ENCODE measurements around the gene ACAP1.
A peak's percentile ranks its signal among the peaks of the same experiment; 100 is the strongest.
"Not testable (repeated sequence)": the region's sequence is repeated elsewhere in the genome, so short reads cannot be mapped to it uniquely, and the experiment has no call there.

Gene ACAP1

GRCh38 chr17:7329374-7329996 lies 6.8 kb upstream of the ACAP1 start:
- peak; percentile 97 for DNase-seq

GRCh38 chr17:7329997-7330637 lies 6.2 kb upstream of the ACAP1 start:
- DNase-seq, result peak; percentile 79

GRCh38 chr17:7330638-7331015 lies 5.7 kb upstream of the ACAP1 start:
- no peak for DNase-seq

GRCh38 chr17:7332111-7332510 lies 4.2 kb upstream of the ACAP1 start:
- no peak for DNase-seq

DNA sequence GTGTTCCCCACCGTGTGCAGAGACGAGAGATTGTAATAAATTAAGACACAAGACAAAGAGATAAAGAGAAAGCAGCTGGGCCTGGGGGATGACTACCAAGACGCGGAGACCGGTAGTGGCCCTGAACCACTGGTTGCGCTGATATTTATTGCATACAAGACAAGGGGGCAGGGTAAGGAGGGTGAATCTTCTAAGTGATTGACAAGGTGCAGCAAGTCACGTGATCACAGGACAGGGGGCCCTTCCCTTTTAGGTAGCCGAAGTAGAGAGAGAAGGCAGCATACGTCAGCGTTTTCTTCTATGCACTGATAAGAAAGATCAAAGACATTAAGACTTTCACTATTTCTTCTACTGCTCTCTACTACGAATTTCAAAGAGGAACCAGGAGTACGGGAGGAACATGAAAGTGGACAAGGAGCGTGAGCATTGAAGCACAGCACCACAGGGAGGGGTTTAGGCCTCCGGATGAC lies 3.7 kb upstream of the ACAP1 start:
- not testable (repeated sequence) for DNase-seq

GRCh38 chr17:7334938-7335538 lies 1.3 kb upstream of the ACAP1 start:
- DNase-seq, result no peak

DNA sequence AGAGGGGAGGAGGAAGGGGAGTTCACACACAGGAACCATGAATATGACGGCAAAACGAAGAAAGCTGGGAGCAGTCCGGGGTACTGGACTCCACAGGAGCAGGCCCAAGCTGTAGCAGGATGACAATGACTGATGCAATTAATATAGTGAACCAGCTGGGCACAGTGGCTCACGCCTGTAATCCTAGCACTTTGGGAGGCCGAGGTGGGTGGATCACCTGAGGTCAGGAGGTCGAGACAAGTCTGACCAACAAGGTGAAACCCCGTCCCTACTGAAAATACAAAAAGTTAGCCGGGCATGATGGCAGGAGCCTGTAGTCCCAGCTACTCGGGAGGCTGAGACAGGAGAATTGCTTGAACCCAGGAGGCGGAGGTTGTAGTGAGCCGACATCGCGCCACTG lies 564 bp upstream of the ACAP1 start:
- not testable (repeated sequence) for DNase-seq

DNA sequence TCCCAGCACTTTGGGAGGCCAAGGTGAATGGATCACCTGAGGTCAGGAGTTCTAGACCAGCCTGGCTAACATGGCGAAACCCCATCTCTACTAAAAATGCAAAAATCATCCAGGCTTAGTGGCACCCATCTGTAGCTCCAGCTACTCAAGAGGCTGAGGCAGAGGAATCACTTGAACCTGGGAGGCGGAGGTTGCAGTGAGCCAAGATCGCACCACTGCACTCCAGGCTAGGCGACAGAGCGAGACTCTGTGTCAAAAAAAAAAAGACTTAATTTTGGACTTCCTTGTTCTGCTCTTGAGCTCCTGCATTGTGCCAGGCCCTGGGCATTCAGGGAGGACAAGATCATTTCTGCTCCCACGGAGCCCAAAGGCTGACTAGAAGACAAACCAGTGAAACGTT lies 1.3 kb downstream of the ACAP1 start:
- not testable (repeated sequence) for DNase-seq

- DNase-seq, result no peak
Observed at GRCh38 chr17:7340179-7340578, 3.9 kb downstream of the ACAP1 start.

GRCh38 chr17:7341842-7342241 lies 5.5 kb downstream of the ACAP1 start:
- no peak for DNase-seq

- no peak for DNase-seq
Observed at GRCh38 chr17:7343250-7343649, 6.9 kb downstream of the ACAP1 start.

GRCh38 chr17:7346761-7347614 lies 10.7 kb downstream of the ACAP1 start:
- no peak for DNase-seq

DNA sequence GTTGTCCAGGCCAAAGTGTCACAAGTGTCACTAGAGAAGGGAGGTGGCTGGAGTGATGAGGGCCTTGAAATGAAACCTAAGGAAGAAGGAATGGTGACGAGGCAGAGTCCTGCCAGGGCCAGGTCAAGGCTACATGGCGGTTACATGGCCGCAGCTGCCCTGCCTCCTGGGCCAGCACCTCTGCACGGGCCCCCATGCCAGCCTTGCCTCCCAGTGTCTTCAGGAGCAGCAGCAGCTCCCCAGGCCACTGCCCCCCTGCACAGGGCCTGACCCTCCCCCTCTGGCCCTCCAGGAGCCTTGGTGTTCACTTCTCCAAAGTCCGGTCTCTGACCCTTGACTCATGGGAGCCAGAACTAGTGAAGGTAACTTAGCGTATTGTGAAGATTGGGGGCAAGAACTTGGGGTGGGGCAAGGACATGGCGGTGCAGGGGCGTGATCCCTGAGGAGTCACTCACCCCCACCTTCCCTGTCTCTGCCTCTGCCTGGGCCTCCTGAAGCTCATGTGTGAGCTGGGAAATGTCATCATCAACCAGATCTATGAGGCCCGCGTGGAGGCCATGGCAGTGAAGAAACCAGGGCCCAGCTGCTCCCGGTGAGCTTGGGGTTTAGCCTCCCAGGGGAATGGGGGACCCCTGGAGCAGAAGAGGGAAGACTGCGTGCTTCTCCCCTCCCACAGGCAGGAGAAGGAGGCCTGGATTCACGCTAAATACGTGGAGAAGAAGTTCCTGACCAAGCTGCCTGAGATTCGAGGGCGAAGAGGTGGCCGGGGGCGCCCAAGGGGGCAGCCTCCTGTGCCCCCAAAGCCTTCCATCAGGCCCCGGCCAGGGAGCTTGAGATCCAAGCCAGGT lies 11.5 kb downstream of the ACAP1 start:
- DNase-seq, result no peak

DNA sequence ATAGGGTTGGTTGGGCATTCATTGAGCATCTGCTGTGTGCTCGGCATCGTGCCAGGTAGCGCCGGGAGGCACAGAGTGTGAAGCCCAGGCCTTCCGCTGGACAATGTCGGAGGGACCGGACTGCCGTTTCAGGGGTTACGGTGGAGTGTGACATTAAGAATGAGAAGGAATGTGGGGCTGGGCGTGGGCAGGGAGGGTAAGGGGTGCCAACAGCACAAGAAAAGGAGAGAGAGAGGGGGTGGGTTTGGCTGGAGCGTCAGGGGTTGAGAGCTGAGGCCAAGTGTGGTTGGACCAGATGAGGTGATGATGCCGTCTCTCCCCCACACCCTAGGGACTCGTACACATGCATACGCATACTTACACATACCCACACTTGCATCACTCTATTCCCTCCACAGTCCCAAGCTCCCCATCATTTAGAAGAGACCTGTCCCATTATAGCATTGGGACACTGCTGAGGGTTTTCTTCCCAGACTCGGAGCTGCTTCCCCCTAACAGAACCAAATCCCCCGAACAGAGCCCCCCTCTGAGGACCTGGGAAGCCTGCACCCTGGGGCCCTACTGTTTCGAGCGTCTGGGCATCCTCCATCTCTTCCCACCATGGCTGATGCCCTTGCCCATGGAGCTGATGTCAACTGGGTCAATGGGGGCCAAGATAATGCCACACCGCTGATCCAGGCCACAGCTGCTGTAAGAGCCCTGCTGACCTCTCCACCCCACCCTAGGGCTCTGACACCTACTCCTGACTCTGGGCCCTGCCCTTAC lies 12.3 kb downstream of the ACAP1 start:
- DNase-seq, result no peak

GRCh38 chr17:7351665-7352502 lies 15.6 kb downstream of the ACAP1 start, which contains the start of gene KCTD11:
Gene KCTD11, plus strand, starts transcription at chr17:7352162.
- DNase-seq, result peak; percentile 85

GRCh38 chr17:7352503-7352889 lies 16.2 kb downstream of the ACAP1 start:
- DNase-seq, result peak; percentile 26

- no peak for DNase-seq
Observed at GRCh38 chr17:7352910-7353635, 16.7 kb downstream of the ACAP1 start.

DNA sequence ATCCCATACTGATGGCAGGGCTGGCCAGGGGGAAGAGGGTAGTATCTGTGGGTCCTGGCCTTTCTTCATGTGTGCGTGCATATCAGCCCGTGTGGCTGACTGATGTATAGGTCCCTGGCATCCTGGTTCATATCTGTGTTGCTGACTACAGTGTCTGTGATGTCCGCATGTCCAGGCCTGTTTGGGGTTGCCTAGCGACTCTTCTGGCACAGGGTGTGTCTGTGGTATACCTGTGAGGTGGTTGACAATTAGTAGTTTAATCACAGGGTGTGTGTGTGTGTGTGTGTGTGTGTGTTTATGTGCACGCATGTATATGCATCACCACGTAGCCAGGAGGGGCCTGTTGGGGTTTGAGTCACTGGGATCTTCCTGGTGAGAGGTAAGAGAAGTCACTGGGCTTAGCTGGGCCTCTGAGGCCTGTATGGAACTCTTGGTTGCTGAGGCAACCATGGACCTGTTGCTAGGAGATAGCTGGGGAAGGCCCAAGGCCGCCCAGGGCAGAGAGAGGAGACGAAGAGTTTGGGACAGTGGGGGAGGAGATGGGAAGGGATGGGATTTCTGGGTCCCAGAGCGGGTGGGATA lies 18.0 kb downstream of the ACAP1 start:
- peak; percentile 35 for DNase-seq

DNA sequence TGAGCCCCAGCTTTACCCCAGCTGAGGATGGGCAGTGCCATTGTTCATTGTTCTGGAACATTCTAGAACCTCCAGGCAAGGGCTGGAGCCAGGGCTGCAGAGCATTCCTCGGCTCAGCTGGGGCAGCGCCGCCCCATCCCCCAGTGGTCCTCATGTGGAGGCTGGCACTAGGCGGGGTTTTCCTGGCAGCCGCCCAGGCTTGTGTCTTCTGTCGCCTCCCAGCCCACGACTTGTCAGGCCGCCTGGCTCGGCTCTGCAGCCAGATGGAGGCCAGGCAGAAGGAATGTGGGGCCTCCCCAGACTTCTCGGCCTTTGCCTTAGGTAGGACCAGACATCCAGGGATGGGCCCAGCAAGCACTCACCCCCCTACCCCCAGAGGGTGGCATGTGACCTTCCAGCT lies 18.7 kb downstream of the ACAP1 start, which contains the start of gene TMEM95:
Gene TMEM95, plus strand, starts transcription at position 104 of the 400 bp plus-strand sequence. Its CDS starts 49 bp downstream, at position 153.
- no peak for DNase-seq

Data from CD4-positive, alpha-beta T cell treated with Interleukin-17A for 4 hours (primary cell).